Activated T-helper 1 cell treated with Interleukin-2 at 50 U/mL for 16 hours (primary cell): ENCODE data around the gene FLT3LG.

ENCODE experiments used
- DNase-seq: peaks from one replicate; pipeline ENCODE4 v3.0.0-alpha.2; 2020; ENCODE audit warnings: low read depth

The FLT3LG gene

DNA sequence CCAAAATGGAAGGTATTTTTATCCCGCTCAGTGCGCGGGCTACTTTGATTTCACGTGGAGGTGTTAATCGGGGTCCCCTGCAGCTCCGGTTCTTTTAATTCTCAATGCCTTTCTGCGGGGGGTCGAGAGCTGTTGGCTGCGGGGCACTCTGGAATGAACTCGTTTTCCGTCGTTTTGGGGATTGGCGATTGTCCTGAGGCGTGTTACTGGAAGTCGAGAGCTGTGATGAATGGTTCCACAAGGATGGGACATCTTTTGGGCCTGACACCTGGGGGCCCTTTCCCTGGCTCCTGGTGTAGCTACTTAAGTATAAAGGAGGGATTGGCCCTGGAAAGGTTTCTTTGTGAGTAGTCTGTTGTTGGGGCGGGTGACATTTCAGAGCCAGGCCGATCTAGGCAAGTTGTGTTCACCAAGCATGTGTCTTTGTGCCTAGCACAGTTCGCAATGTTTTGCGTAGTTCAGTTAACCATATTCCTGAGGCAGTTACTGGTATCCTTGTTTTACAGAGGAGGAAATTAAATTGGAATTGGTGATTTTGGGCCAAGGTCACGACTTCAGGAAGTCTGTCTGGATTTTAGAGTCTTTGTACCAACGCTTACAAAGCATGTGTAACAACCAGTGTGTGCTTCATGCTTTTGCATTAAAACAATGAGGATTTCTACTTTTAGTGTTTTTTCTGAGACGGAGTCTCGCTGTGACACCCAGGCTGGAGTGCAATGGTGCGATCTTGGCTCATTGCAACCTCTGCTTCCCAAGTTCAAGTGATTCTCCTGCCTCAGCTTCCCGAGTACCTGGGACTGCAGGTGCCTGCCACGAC, 14.2 kb downstream of the FLT3LG start:
- no peak for DNase-seq

DNA sequence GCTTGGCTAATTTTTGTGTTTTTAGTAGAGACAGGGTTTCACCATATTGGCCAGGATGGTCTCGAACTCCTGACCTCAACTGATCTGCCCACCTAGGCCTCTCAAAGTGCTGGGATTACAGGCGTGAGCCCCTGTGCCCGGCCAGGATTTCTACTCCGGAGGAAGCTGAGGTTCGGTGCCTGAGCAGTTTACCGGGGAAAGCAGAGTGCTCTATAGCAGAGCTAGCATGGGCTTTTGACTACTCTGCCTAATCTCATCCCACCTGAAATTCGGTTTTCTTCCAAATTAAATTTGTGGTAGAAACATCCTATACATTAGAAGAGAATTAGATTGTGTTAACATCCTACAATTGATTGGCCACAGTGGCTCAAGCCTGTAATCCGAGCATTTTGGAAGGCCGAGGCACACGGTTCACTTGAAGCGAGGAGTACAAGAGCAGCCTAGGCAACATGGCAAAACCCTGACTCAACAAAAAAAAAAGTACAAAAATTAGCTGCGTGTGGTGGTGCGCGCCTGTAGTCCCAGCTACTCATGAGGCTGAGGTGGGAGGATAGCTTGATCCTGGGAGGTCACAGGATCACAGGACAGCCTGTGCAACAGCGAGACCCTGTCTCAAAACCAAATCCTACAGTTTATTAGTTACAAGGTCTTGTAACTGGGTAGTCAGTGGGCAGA, 15.0 kb downstream of the FLT3LG start:
- DNase-seq = no peak

DNA sequence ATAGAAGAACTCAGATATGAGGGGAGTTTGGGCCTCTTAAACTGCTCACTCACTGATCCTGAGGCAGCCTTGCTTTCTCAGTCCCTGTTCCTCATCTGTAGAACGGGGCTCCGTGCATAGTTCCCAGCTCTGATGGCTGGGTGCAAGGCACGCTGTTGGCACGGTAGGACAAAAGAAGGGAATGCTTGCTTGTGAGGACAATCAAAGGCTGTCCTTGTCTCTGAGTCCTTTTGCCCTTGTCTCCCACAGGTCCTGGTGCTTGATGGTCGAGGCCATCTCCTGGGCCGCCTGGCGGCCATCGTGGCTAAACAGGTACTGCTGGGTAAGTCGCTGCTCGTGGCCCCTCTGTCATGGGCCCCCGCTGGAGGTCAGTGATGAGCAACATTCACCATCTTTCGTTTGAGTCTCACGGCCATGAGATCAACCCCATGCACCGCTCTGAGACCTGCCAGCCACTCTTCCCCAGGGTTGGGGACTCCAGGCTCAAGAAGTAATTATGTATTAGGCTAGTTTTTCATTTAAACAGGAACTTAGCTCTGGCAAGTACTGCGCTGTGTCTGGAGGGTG, 15.7 kb downstream of the FLT3LG start:
- no peak for DNase-seq

DNA sequence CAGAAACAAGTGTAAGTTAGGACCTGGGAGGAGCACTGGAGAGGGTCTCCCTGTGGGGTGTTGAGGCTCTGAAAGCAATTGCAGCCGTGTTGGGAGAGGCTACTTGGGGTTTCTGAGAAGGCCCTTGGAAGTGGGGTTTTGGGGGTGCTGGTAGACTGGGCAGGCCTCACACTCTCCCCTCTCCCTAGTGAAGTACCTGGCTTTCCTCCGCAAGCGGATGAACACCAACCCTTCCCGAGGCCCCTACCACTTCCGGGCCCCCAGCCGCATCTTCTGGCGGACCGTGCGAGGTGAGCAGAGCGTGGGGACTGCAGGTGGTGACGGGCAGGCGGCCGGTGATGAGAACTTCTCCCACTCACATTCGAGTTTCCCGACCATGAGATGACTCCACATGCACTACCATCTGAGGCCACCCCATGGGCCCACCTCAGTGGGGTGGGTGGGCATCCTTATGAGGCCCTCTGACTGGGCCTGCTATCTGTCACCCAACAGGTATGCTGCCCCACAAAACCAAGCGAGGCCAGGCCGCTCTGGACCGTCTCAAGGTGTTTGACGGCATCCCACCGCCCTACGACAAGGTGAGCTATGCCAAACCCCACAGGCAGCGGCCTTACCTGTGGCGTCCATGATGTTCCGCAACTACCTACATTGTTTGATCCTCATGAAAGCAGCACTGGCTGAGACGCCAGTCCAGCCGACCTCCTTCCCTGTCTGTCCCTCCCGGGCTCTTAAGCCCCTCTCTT, 16.4 kb downstream of the FLT3LG start:
- DNase-seq = no peak

DNA sequence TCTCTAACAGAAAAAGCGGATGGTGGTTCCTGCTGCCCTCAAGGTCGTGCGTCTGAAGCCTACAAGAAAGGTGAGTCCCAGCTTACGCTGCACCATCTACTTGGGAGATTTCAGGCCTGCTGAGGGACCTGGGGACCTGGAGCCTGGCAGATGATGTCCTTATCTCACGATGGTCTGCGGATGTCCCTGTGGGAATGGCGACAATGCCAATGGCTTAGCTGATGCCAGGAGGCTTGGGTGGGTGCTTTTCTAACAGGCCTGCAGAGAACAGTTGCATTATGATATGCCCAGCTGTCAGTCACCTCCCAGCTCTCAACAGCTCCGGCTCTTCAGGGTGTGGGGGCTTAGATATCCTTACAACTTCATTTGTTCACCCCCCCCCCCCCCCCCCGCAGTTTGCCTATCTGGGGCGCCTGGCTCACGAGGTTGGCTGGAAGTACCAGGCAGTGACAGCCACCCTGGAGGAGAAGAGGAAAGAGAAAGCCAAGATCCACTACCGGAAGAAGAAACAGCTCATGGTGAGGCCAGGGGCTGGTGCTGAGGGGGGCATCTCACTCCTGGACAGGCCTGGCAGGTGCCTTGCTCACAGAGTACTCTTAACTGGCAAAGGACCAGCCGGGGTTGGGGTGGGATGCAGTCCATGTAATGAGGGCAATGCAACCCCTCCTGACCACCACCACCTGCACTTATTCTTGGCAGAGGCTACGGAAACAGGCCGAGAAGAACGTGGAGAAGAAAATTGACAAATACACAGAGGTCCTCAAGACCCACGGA, 17.2 kb downstream of the FLT3LG start:
- DNase-seq = no peak

DNA sequence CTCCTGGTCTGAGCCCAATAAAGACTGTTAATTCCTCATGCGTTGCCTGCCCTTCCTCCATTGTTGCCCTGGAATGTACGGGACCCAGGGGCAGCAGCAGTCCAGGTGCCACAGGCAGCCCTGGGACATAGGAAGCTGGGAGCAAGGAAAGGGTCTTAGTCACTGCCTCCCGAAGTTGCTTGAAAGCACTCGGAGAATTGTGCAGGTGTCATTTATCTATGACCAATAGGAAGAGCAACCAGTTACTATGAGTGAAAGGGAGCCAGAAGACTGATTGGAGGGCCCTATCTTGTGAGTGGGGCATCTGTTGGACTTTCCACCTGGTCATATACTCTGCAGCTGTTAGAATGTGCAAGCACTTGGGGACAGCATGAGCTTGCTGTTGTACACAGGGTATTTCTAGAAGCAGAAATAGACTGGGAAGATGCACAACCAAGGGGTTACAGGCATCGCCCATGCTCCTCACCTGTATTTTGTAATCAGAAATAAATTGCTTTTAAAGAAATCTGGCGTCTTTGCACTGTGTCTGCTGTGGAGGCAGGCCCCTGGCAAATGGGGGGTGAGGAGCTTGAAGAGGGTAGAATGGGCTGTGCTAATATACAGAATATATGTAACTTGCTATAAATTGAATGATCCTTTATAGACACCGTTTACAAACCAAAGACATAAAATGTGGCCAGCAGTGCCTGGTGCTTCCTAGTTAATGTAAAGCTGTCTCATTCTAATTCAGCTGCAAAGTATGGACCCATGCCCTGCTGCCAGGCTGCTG, 18.0 kb downstream of the FLT3LG start:
- no peak for DNase-seq

DNA sequence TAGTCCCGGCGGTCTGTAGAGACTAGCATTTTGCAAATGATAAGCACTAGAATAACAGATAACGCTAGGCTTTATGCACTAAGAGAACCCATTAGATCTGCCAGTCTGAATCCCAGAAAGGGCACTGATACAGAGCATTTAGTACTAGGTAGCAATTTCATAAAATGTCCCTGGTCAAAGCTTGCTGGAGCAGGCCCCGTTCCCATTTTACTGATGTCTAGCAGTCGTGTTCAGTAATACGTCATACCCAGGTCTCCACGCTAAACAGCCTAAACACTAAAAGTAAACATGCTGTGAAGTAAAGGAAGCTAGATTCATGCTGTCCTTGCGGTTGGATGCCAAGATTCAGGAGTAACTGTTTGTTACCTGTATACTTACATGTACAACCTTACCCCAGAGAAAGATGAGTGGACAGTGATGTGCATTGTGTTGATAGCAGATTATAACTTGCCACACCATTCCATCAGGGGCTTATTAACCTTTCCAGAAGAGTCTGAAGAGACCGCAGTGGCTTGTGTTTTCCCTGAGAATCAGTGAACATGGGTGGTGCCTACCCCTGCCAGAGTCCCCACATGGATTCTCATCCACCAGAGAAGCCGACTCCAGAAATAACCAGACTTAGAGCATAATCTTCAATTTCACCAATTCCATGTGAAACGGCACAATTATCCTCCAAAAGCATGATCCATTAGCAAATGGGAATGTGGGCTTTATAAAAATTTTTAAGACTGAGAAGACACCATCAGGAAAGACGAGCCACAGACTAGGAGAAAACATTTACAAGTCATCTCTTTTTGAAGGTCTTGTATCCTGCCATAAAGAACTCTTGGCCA, 18.8 kb downstream of the FLT3LG start:
- DNase-seq = no peak

DNA sequence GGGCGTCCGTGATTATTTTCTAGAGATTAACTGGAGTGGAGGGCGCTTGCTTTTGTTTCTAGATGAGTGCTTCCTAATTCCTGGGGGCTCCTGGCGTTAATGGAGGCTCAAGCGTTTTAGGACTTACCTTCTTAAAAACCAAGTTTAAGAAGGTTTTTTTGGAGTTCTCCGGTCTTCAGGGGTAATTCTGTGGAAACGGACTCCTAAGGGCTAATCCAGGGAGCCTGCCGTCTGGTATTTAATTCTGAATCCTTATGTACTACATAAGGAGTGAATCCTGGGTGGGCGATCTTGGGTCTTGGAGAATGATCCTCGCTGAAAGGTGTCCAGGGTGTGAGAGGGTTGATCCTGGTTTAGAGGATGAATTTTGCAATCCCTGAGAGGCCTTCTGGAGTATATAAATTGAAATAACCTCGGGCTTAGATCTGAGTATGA, 22.6 kb downstream of the FLT3LG start:
- no peak for DNase-seq

DNA sequence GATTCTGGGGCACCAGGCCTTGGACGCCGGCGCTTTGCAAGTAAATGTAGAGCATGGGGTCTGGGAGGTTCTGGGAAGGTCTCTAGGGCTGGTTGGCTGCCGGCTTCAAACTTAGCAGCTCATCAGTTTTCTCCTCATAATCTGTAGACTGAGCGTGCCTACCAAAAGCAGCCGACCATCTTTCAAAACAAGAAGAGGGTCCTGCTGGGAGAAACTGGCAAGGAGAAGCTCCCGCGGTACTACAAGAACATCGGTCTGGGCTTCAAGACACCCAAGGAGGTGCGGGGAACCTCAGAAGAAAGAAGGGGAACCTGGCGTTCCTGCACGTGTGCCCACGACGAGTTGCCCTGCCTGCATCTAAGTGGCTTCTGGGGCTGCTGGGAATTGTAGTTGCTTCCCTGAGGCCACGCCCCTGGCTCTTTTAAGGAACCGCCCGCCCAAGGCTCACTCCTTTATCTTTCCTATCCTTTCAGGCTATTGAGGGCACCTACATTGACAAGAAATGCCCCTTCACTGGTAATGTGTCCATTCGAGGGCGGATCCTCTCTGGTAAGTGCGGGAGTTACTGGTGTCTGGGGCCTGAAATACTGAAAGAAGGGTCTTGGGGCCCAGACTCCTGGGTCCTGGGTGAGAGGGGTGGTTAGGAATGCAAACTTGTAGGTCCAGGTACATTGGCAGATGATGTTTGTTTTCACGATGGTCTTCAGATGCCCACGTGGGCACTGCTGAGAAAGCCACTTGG, 23.2 kb downstream of the FLT3LG start:
- DNase-seq = peak; percentile 60

DNA sequence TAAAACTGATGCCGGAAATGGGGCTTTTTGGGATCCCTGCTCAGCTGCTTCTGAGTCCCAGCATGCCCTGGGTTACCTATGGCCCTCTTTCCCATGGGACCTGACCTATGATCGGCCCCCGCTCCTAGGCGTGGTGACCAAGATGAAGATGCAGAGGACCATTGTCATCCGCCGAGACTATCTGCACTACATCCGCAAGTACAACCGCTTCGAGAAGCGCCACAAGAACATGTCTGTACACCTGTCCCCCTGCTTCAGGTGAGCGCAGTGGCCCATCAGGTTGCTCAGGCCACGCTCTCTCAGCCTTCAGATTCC, 23.7 kb downstream of the FLT3LG start:
- no peak for DNase-seq

DNA sequence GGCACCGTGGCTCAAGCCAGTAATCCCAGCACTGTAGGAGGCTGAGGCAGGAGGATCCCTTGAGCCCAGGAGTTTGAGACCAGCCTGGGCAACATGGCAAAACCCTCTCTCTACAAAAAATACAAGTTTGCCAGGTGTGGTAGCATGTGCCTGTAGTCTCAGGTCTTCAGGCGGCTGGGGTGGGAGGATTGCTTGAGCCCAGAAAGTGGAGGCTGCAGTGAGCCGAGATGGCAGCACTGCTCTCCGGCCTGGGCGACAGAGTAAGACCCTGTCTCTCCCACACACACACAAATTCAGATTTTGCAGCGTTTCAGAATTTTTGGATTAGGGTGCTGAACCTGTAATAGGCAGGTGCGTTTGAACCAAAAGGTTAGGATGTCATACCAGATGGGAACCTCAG, 24.5 kb downstream of the FLT3LG start:
- DNase-seq = no peak

DNA sequence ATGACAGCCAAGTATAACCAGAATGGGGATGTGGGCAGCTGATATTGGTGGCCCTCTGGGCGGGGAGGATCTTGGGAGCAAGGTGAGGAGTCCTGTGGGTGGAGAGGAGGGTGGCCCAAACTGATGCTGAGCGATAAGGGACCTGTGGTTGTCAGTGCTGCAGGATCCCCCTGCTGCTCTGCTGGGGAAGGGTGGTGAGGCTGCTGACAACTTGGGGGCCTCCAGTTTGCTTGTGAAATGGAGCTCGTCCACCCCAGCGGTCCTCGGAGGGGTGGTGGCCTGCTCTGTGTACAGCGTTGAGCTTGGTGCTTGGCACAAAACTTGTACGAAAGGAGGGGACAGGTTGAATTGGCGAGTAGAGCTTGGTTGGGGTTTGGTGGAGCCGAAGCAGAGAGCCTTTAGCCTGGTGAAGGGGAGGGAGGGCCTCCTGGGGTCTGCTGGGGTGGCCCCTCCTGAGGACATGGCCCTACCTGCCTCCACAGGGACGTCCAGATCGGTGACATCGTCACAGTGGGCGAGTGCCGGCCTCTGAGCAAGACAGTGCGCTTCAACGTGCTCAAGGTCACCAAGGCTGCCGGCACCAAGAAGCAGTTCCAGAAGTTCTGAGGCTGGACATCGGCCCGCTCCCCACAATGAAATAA, 25.1 kb downstream of the FLT3LG start:
- DNase-seq = no peak

DNA sequence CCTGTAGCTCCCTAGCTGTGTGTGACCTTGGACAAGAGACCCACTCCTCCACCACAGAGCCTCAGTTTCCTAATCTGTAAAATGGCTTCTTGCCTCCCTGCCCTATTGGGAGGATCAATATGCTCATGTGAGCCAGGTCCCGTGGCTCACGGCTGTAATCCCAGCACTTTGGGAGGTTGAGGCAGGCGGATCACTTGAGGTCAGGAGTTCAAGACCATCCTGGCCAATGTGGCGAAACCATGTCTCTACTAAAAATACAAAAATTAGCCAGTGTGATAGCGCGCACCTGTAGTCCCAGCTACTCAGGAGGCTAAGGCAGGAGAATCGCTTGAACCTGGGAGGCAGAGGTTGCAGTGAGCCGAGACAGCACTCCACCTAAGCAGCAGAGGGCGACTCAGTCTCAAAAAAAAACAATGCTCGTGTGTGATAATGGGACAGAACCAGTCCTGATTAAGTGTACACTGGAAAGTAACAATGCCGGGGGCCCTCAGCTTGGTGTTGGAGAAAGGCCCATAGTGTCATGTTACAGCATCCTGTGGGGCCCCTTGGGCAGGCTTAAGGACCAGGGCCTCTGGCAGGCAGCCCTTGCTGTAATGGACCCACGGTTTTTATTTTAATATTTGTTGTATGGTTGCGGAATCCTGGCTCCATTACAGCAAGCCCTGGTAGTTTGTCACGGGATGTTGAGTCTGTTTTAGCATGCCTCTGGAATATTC, 29.0 kb downstream of the FLT3LG start:
- no peak for DNase-seq

DNA sequence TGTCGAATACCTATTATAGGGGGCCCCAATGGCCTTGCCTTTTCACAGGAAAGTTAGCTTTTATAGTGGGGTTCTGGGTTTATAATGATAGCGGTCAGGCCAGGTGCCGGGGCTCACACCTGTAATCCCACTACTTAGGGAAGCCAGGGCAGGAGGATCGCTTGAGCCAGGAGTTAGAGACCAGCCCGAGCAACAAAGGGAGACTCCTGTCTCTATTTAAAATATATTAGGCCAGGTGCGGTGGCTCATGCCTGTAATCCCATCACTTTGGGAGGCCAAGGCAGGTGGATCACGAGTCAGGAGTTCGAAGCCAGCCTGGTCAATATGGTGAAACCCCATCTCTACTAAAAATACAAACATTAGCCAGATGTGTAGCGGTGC, 29.6 kb downstream of the FLT3LG start:
- DNase-seq = no peak

DNA sequence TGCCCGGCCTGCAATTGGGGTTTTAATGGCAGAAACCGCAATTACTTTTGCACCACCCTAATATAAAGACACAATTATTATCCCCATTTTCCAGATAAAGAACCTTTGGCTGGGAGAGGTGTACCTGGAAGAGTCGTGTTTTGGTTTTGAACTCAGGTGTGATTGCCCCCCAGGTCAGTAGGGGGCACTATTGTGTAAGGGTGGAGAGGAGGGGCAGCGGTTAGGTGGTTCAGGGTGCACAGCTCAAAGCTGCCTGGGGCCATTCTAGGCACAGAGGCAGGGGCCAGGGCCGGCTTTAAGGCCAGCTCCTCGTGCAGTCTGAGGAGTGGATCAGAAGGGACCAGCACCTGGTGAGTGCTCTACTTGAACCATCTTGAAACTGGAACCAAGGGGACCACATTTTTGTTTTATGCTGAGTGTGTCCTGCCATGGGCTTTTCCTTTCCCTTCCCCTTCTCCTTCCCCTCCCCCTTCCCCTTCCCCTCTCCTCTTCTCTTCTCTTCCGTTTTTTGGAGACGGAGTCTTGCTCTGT, 32.6 kb downstream of the FLT3LG start:
- peak; percentile 71 for DNase-seq

DNA sequence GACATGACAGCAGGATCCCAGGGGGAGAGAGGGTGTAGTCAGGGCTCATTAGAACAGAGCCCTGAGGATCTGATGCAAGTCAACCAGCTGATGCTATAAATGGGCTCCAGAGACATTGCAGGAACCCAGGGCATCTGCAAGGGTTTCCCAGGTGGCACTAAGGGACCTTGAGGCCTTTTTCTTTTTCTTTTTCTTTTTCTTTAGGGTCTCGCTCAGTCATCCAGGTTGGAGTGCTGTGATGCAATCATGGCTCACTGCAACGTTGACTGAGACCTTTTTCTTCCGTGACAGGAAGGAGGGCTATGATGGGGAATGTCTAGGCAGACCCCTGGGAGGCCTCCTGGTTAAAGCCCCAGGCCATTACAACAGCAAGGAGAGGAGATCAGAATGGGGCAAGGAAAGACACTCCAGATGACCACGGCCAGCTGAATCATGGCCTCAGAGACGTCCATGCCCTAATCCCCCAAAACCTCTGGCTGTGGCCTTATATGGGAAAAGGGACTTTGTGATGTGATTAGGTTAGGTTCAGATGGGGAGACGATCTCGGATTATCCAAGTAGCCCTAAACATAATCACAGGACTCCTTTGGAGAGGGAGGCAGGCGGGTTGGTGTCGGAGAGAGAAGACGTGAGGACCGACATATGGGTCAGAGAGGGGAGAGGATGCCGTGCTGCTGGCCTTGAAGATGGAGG, 33.9 kb downstream of the FLT3LG start:
- no peak for DNase-seq

DNA sequence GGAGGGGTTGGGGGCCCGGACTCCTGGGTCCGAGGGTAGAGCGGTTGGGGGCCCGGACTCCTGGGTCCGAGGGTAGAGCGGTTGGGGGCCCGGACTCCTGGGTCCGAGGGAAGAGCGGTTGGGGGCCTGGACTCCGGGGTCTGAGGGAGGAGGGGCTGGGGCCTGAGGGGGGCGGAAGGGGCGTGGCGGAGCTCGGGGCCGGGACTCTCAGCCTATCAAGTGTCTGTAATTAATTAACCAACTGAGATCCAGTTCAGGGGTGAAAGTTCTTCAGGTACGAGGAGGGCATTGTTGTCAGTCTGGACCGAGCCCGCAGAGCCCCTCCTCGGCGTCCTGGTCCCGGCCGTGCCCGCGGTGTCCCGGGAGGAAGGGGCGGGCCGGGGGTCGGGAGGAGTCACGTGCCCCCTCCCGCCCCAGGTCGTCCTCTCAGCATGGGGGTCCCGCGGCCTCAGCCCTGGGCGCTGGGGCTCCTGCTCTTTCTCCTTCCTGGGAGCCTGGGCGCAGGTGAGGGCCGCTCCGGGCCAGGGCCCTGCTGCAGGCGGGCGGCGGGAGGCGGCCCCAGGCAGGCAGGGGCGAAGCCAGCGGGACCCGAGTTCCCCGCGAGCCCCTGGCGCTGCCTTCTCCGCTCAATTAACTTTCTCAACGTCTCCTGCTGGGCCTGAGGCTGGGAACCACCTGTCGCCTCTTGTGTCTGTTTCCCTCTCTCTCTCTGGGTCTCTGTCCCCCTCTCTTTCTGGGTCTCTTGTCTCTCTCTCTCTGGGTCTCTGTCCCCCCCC, 39.1 kb downstream of the FLT3LG start:
- no peak for DNase-seq
